Esophagus (tissue), 2 donors: ENCODE data around the gene TNFSF8. TPM values are rescaled to one million over a fixed set of nuclear protein-coding genes. Genes with fewer than 3 reads are reported as not detected.

ENCODE experiments used
- H3K27ac ChIP-seq, 2 donors: one replicate each; pipeline ENCODE4 v1.5.1; 2013; ENCODE audit warnings: low read depth in 2 of 2, mild to moderate bottlenecking in 2 of 2, inconsistent platforms in 1 of 2, low read length in 1 of 2, moderate library complexity in 1 of 2
- H3K27me3 ChIP-seq, 2 donors: one replicate each; pipeline ENCODE4 v1.6.1; 2013; ENCODE audit warnings: low read length in 2 of 2, control low read depth in 1 of 2, mild to moderate bottlenecking in 1 of 2; ENCODE audit not compliant: insufficient read depth in 2 of 2, control insufficient read depth in 1 of 2
- H3K36me3 ChIP-seq, 2 donors: one replicate each; pipeline ENCODE4 v1.6.1; 2013; ENCODE audit warnings: low read length in 1 of 2; ENCODE audit not compliant: control insufficient read depth in 2 of 2, insufficient read depth in 2 of 2
- H3K4me1 ChIP-seq, 2 donors: one replicate each; pipeline ENCODE4 v1.6.1; 2013; ENCODE audit warnings: low read length in 1 of 2; ENCODE audit not compliant: control insufficient read depth in 2 of 2, insufficient read depth in 2 of 2
- H3K4me3 ChIP-seq, 2 donors: one replicate each; pipeline ENCODE4 v1.5.1; 2013; ENCODE audit warnings: low read length in 2 of 2, mild to moderate bottlenecking in 2 of 2, low read depth in 1 of 2, moderate library complexity in 1 of 2
- H3K9me3 ChIP-seq, 2 donors: one replicate each; pipeline ENCODE4 v1.6.1; 2013; ENCODE audit warnings: mild to moderate bottlenecking in 2 of 2, low read depth in 1 of 2, low read length in 1 of 2, moderate library complexity in 1 of 2; ENCODE audit not compliant: control insufficient read depth in 2 of 2, insufficient read depth in 1 of 2
- WGBS, 2 donors: extraction: QIAGEN DNeasy Blood & Tissue Kit; methylation state at CpG; one replicate each; pipeline ENCODE4 v1.1.7; 2013; 5-methylcytosine and 5-hydroxymethylcytosine counted together
- polyA plus RNA-seq, 2 donors: library from polyadenylated mRNA; stranded (reverse); fragments of 200-250 nt; gene quantifications; one replicate each; pipeline ENCODE4 v1.2.3, GENCODE V29; 2013
- donor health status: healthy with polysubstance abuse.
- donor health status: Bipolar disorder and iron deficiency.

The TNFSF8 gene
- polyA plus RNA-seq, 2 donors: 0.18 to 0.47 TPM

DNA sequence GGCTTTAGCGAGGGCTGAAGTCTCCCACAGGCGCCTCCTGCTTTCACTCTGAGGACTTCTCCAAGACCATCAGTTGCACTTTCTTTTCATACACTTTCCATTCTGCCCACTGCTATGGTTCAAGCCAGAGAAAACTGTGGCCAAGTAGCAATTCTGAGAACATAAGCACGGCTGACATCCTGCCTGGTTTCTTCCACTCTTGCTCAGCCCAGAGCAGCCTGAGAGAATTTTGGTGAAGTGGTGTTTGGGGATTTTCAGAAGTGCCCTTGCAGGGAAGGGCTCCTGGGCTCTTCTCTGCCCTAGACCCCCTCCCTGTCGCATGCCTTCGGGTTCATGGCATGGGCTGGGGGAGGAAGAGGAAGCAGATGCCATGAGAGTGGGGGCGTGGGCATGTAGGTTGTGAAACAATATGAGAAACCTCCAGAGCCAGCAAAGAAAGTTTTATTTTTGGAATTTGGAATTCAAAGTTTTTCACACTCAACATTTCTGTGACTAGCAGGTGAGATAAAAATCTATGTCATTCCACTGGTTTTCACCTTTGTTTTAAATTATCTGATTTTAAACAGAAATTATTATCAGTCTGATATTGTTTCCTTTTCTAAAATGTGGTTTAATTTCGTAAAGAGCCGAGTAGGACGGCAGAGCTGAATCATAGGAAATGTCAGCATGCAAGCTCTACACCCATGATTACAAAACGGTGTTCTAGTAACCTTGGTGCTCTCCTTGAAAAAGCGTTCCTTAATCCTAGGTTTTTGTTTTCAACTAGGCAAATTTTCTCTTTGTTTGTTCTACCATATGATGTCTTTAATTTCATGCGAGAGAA, 27.8 kb upstream of the TNFSF8 start:
- Histone ChIP-seq H3K4me1 (no peaks in the 10 kb centered on the region), H3K9me3 (peaks cover 1 to 2% of the 10 kb centered on the region in 2 donors), H3K4me3 (no peak overlapping the region), H3K27ac (no peak overlapping the region), H3K27me3 (no peaks in the 10 kb centered on the region), H3K36me3 (no peaks in the 10 kb centered on the region)
- whole genome bisulfite sequencing, 2 donors: 69 to 74% methylated on average over 12 of the region's 12 CpGs

GRCh38 chr9:114957558-114957957, 27.2 kb upstream of the TNFSF8 start:
- Histone ChIP-seq H3K9me3 (peaks cover 1 to 2% of the 10 kb centered on the region in 2 donors), H3K27me3 (no peaks in the 10 kb centered on the region), H3K27ac (no peak overlapping the region), H3K4me3 (no peak overlapping the region), H3K4me1 (no peaks in the 10 kb centered on the region), H3K36me3 (no peaks in the 10 kb centered on the region)
- WGBS, 2 donors: 81 to 86% methylated on average over 3 of the region's 3 CpGs

DNA sequence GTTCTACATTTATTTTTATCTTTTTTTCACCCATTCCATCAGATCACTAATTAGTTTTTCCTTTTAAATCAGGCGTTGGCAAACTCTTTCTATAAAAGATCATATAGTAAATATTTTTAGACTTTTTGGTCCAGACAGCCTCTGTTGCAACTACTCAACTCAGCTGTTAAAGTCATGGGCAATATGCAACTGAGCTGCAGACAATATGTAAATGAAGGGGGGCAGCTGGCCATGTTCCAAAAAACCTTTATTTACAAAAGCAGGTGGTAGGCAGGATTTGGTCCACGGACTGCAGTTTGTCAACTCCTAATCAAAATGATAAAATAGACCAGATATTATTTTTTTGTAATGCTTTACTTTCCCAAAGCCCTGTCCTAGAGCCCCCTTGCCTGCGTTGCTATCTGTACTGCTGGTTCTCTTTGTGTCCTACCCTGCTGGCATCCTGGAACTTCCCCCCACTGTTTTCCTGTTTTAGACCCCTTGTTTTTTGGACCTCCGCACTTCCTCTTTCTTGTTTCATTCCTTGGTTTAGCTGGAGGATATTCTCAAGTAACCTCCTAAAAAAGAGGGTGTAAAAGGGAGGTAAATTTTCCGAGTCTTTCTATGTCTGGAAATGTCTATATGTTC, 24.7 kb upstream of the TNFSF8 start:
- Histone ChIP-seq H3K27me3 (no peaks in the 10 kb centered on the region), H3K4me1 (no peaks in the 10 kb centered on the region), H3K9me3 (peaks cover 1 to 2% of the 10 kb centered on the region in 2 donors), H3K36me3 (no peaks in the 10 kb centered on the region), H3K4me3 (no peak overlapping the region), H3K27ac (no peak overlapping the region)
- 66 to 73% methylated on average over 5 of the region's 5 CpGs for WGBS, 2 donors

DNA sequence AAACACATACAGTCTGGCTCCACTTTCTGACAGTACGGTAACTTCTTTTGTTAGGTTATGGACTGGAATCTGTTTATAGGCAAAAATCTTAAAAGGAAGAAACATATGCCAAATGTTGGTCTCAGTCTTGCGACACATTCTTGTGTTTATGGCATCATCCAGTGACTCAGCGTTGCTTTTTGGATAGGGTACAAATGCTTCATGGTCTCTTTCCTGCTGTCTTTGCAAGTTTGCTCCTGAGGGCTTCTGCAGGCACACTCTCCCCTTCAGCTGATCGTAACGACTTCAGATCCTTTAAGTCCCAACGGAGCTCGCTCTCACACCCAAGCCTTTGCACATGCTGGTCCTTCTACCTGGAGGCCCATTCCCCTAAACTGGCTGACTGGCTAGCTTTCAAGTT, 23.6 kb upstream of the TNFSF8 start:
- Histone ChIP-seq H3K9me3 (peaks cover 1 to 2% of the 10 kb centered on the region in 2 donors), H3K27me3 (no peaks in the 10 kb centered on the region), H3K27ac (no peak overlapping the region), H3K36me3 (no peaks in the 10 kb centered on the region), H3K4me3 (no peak overlapping the region), H3K4me1 (no peaks in the 10 kb centered on the region)
- WGBS, 2 donors: 31 to 41% methylated on average over 7 of the region's 7 CpGs

DNA sequence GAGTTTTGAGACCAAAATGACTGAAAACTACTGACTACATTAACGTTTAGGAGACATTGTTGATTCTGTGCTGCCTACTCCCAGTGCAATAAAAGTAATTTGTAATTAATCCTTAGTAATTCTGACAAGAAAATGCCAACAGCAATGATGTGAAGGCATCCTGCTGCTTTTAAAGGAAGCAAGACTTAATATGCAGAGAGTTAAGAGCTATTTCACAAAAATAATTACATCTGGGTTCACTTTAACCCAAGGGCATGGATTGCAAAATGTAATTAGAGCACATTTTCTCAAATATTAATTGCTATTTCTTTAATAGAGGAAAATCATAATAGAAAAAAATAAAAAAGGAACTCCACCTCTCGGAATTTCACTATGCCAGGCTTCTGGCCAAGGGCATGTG, 22.7 kb upstream of the TNFSF8 start:
- WGBS, 2 donors: 51% methylated on average over 2 of the region's 2 CpGs
- no peak overlapping the region for H3K27ac ChIP-seq
- no peaks in the 10 kb centered on the region for H3K36me3 ChIP-seq
- H3K4me1 ChIP-seq: no peaks in the 10 kb centered on the region
- peaks cover under 1 to 1% of the 10 kb centered on the region in 2 donors for H3K9me3 ChIP-seq
- H3K4me3 ChIP-seq: no peak overlapping the region
- no peaks in the 10 kb centered on the region for H3K27me3 ChIP-seq

- H3K9me3 ChIP-seq: peaks cover 0 to under 1% of the 10 kb centered on the region in 2 donors
- H3K4me1 ChIP-seq: no peaks in the 10 kb centered on the region
- no peak overlapping the region for H3K4me3 ChIP-seq
- H3K36me3 ChIP-seq: no peaks in the 10 kb centered on the region
- H3K27ac ChIP-seq: no peak overlapping the region
- H3K27me3 ChIP-seq: no peaks in the 10 kb centered on the region
- WGBS, 2 donors: 82 to 90% methylated on average over 2 of the region's 2 CpGs
Measured at GRCh38 chr9:114950761-114951160, 20.4 kb upstream of the TNFSF8 start.

DNA sequence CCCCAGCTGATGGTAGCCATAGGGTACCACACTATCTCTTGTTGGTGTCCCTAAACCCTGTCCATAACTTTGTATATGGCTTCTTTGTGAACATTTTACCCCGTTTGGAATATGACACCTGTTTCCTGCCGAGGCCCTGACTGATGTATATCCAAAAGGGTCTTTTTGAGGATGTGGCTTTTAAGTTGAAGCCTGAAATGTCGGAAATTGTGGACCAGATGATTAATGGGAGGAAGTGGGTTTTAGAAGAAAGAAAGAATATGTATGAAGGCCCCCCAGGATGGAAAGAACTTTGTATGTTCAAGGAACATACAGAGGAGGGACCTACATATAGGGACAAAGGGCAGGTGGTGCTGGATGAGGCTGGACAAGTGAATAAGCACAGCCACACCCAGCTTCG, 16.7 kb upstream of the TNFSF8 start:
- WGBS, 2 donors: 64 to 65% methylated on average over 4 of the region's 4 CpGs
- Histone ChIP-seq H3K9me3 (no peaks in the 10 kb centered on the region), H3K4me1 (no peaks in the 10 kb centered on the region), H3K36me3 (no peaks in the 10 kb centered on the region), H3K27ac (no peak overlapping the region), H3K27me3 (no peaks in the 10 kb centered on the region), H3K4me3 (no peak overlapping the region)

DNA sequence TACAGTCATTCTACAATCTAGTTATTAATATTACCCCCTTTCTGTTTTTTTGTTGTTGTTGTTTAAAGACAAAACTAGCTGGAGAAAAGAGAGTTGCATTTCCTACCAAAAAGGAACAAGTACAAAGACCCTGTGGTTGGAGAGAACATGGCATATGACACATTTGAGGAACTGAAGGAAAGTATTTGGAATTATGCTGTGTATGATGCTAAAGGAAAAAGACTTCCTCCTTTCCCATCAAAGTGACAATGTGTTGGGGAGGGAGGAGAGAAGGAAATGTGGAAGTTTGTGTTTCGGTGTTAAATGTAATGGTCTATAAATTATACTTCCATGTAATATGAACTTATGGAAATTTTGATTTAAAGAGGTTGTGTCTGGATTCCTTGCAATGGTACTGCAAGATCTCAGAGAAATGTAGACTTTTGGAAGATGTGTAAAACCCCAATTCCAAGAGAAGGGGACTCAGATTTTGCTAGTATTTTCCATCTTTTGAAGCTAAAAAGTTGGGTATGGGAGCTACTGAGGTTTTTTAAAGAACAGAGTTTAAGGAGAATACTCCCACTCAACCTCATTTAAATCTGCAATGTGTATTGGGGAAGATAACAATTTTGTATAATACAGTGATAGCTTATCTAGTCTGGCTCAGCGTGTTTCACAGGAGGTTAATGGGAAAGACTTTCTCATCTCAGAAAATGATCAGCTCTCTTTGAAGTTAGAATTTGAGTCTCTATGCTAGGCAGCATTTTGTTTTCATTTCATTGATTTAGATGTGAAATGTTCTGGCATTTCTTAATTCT, 15.4 kb upstream of the TNFSF8 start:
- H3K27me3 ChIP-seq: no peaks in the 10 kb centered on the region
- no peak overlapping the region for H3K4me3 ChIP-seq
- WGBS, 2 donors: 76 to 83% methylated on average over 2 of the region's 2 CpGs
- no peaks in the 10 kb centered on the region for H3K36me3 ChIP-seq
- H3K27ac ChIP-seq: no peak overlapping the region
- H3K9me3 ChIP-seq: no peaks in the 10 kb centered on the region
- H3K4me1 ChIP-seq: no peaks in the 10 kb centered on the region

DNA sequence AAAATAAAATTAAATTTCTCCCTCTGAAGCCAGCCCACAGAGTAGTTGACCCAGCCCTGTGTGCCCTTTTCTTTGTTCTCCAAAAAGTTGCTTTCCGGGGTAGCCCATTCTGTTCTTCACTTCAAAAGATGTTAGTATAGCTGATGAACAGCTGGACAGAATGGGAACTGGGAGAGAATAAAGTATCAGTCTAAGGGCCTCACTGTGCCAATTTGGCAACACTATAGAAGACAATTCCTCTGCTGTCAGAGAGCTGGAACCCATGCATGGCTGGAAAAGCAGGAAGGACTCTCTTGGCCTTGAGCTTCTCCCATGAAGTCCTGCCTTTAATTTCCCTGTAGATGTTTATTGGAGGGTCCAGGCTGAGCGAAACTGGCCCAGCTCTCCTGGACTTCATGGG, 11.0 kb upstream of the TNFSF8 start:
- H3K27me3 ChIP-seq: no peaks in the 10 kb centered on the region
- no peaks in the 10 kb centered on the region for H3K36me3 ChIP-seq
- no peaks in the 10 kb centered on the region for H3K9me3 ChIP-seq
- no peak overlapping the region for H3K4me3 ChIP-seq
- no peak overlapping the region for H3K27ac ChIP-seq
- no peaks in the 10 kb centered on the region for H3K4me1 ChIP-seq
- 70 to 71% methylated on average over 2 of the region's 2 CpGs for WGBS, 2 donors
